ENCODE results near the gene CBL. TPM values are rescaled to one million over a fixed set of nuclear protein-coding genes. Genes with fewer than 3 reads are reported as not detected.

CBL gene
- total RNA-seq, 1 experiment from 2014 or later = 56.4 TPM

DNA sequence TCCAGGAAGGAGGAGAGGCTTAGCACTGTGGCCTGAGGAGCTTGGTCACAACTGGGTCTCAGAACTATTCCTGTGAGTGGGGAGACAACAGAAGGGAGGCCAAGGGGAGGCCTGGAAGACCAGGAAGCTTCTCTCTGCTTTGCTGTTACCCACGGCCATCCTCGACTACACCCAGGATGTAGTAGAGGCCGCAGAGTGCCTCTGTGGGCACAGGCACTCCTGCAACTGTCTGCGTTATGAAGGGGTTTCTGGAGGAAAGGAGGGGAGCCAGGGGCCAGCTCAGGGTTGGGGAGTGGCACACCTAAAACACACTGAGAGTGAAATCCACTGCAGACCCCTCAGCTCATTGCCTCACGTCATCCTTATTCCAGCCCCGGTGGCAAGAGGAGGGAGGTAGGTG lies 144.2 kb downstream of the CBL start:
- no peaks in the 10 kb centered on the region for H3K27me3 ChIP-seq (ENCODE audit: insufficient read depth, low read length)
- Mint-ChIP-seq H3K27ac (peak overlapping the region in 1 of 3 experiments; percentile 6; a peak in 2 of 7 replicates), H3K9me3 (0 out of 5 replicates have a peak, but pooled peaks cover 0 to 4% of the 10 kb centered on the region in 2 experiments), H3K27me3 (ENCODE audit: low read depth) (peaks cover 61% of the 10 kb centered on the region), H3K4me3 (no peak overlapping the region), H3K4me1 (peaks cover 11 to 17% of the 10 kb centered on the region in 2 experiments), H3K36me3 (ENCODE audit: insufficient read depth in 1 of 3, low read depth in 3 of 3) (no peaks in the 10 kb centered on the region)
- H2BK5ac ChIP-seq (ENCODE audit: insufficient read length, low read length) = no peak overlapping the region
- no peak overlapping the region for H3K9ac ChIP-seq (ENCODE audit: extremely low read depth, insufficient read length, low read length)
- no peak overlapping the region for H4K91ac ChIP-seq (ENCODE audit: insufficient read length, low read depth, low read length)
- H3K27ac ChIP-seq (ENCODE audit: insufficient read length, low read depth, low read length) = no peak overlapping the region
- TF ChIP-seq, protein P1, sequence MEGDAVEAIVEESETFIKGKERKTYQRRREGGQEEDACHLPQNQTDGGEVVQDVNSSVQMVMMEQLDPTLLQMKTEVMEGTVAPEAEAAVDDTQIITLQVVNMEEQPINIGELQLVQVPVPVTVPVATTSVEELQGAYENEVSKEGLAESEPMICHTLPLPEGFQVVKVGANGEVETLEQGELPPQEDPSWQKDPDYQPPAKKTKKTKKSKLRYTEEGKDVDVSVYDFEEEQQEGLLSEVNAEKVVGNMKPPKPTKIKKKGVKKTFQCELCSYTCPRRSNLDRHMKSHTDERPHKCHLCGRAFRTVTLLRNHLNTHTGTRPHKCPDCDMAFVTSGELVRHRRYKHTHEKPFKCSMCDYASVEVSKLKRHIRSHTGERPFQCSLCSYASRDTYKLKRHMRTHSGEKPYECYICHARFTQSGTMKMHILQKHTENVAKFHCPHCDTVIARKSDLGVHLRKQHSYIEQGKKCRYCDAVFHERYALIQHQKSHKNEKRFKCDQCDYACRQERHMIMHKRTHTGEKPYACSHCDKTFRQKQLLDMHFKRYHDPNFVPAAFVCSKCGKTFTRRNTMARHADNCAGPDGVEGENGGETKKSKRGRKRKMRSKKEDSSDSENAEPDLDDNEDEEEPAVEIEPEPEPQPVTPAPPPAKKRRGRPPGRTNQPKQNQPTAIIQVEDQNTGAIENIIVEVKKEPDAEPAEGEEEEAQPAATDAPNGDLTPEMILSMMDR (conservative IDR thresholded peaks at IDR 0.05) = no peak
- no peak overlapping the region for H4K5ac ChIP-seq (ENCODE audit: insufficient read length, low read depth, low read length)
- no peak overlapping the region for H2BK15ac ChIP-seq (ENCODE audit: low read depth, low read length)
- H3K9me3 ChIP-seq (ENCODE audit: control insufficient read depth, low read depth, low read length) = no peaks in the 10 kb centered on the region
- H3K4me1 ChIP-seq (ENCODE audit: insufficient read depth, low read length) = no peaks in the 10 kb centered on the region
- DNase-seq = peak; percentile 24
- no peaks in the 10 kb centered on the region for H4K20me1 ChIP-seq (ENCODE audit: control insufficient read depth, insufficient read depth, insufficient read length)
- no peak overlapping the region for H2AFZ ChIP-seq (ENCODE audit: low read length)
- no peak overlapping the region for H3K56ac ChIP-seq (ENCODE audit: insufficient read length, low read depth, low read length)
- no peaks in the 10 kb centered on the region for H3K23me2 ChIP-seq (ENCODE audit: insufficient read length, low read depth, low read length, poor library complexity, severe bottlenecking)
- H3K14ac ChIP-seq (ENCODE audit: insufficient read depth, low read length) = no peak overlapping the region
- no peak overlapping the region for H3T11ph ChIP-seq (ENCODE audit: low read length)
- H2BK120ac ChIP-seq (ENCODE audit: low read depth, low read length, poor library complexity, severe bottlenecking) = no peak overlapping the region
- H2BK12ac ChIP-seq (ENCODE audit: insufficient read length, low read depth, low read length) = no peak overlapping the region
- H3K23ac ChIP-seq (ENCODE audit: insufficient read length, low read depth, low read length) = no peak overlapping the region
- H3K79me1 ChIP-seq (ENCODE audit: insufficient read depth, low read depth, low read length, poor library complexity, severe bottlenecking) = no peaks in the 10 kb centered on the region
- H2AK5ac ChIP-seq (ENCODE audit: insufficient read length, low read length) = no peak overlapping the region
- no peak overlapping the region for H3K18ac ChIP-seq (ENCODE audit: insufficient read length, low read depth, low read length)
- no peak overlapping the region for H4K8ac ChIP-seq (replicated peaks; ENCODE audit: insufficient read length, low read depth, low read length)
- no peaks in the 10 kb centered on the region for H3K79me2 ChIP-seq (ENCODE audit: insufficient read depth, low read length)
- H2BK20ac ChIP-seq (ENCODE audit: low read depth, low read length, poor library complexity, severe bottlenecking) = no peak overlapping the region
- no CpG with 5 or more reads among the region's 6 CpGs for WGBS (ENCODE audit: extremely low coverage, insufficient read length, low lambda C conversion rate)
- no peak overlapping the region for H3K4ac ChIP-seq (ENCODE audit: low read depth, low read length)
- no peak overlapping the region for H3K4me2 ChIP-seq (ENCODE audit: insufficient read depth, insufficient read length, low read length)

All from H9 (cell line).